SIG-M5 treated with dmso at 0.1 percent for 504 hours (cell line): ENCODE measurements around the gene SEPTIN14.
"Not testable (repeated sequence)": the region's sequence is repeated elsewhere in the genome, so short reads cannot be mapped to it uniquely, and the experiment has no call there.

Source experiments
- DNase-seq: peaks from one replicate; lab custom pipeline; 2025; ENCODE audit not compliant: unreplicated experiment; lab: John Stamatoyannopoulos, UW

SEPTIN14 gene

GRCh38 chr7:55785444-55785843, 77.1 kb downstream of the SEPTIN14 start:
- DNase-seq, result not testable (repeated sequence)

- DNase-seq, result no peak
Observed at GRCh38 chr7:55784151-55784550, 78.4 kb downstream of the SEPTIN14 start.

- DNase-seq, result no peak
Observed at GRCh38 chr7:55778631-55779030, 83.9 kb downstream of the SEPTIN14 start.

GRCh38 chr7:55776196-55776595, 86.4 kb downstream of the SEPTIN14 start:
- DNase-seq, result no peak

GRCh38 chr7:55775051-55775420, 87.5 kb downstream of the SEPTIN14 start:
- DNase-seq, result no peak

GRCh38 chr7:55774327-55775050, 88.1 kb downstream of the SEPTIN14 start:
- no peak for DNase-seq

GRCh38 chr7:55770778-55771177, 91.8 kb downstream of the SEPTIN14 start:
- no peak for DNase-seq

GRCh38 chr7:55753274-55753862, 109.2 kb downstream of the SEPTIN14 start:
- DNase-seq, result not testable (repeated sequence)

GRCh38 chr7:55744706-55745105, 117.8 kb downstream of the SEPTIN14 start:
- DNase-seq, result not testable (repeated sequence)
